Mesodermal cell (in vitro differentiated cells): Measurements from ENCODE around the gene AFDN.
"Not testable (repeated sequence)": the region's sequence is repeated elsewhere in the genome, so short reads cannot be mapped to it uniquely, and the experiment has no call there.

ENCODE experiments used
- H3K27ac ChIP-seq: 2 replicates; pipeline ENCODE4 v1.7.0; 2013; ENCODE audit warnings: mild to moderate bottlenecking, low read depth, low read length, moderate library complexity; ENCODE audit not compliant: severe bottlenecking
- H3K36me3 ChIP-seq: 2 replicates; pipeline ENCODE4 v1.7.1; 2013; ENCODE audit warnings: mild to moderate bottlenecking, low read length, moderate library complexity; ENCODE audit not compliant: control insufficient read depth, insufficient read depth
- H3K4me1 ChIP-seq: one replicate; pipeline ENCODE4 v1.7.1; 2013; ENCODE audit warnings: mild to moderate bottlenecking, low read length; ENCODE audit not compliant: insufficient read depth, control insufficient read depth, poor library complexity, severe bottlenecking
- H3K4me3 ChIP-seq: 2 replicates; pipeline ENCODE4 v1.7.0; 2013; ENCODE audit warnings: low read length, control low read depth, mild to moderate bottlenecking; ENCODE audit not compliant: insufficient read depth, poor library complexity, severe bottlenecking; ENCODE audit errors: extremely low read depth
- H3K9me3 ChIP-seq: 2 replicates; pipeline ENCODE4 v1.7.1; 2013; ENCODE audit warnings: mild to moderate bottlenecking, low read length, moderate library complexity; ENCODE audit not compliant: control insufficient read depth
- WGBS, 2 experiments: methylation state at CpG; one replicate each; pipeline ENCODE4 v1.1.5; 2013; ENCODE audit warnings: missing lambda C conversion rate in 2 of 2; ENCODE audit not compliant: insufficient coverage in 2 of 2; 5-methylcytosine and 5-hydroxymethylcytosine counted together

The AFDN gene

GRCh38 chr6:167970230-167970629 is 143.5 kb downstream of the AFDN start:
- Histone ChIP-seq H3K27ac (no peak overlapping the region), H3K4me1 (peaks cover 9% of the 10 kb centered on the region), H3K9me3 (no peaks in the 10 kb centered on the region), H3K4me3 (no peak overlapping the region), H3K36me3 (peaks cover 70% of the 10 kb centered on the region)
- WGBS, 2 experiments = 90 to 95% methylated on average over 3 to 4 of the region's 10 CpGs

GRCh38 chr6:167972193-167972592 is 145.5 kb downstream of the AFDN start:
- Histone ChIP-seq H3K27ac (no peak overlapping the region), H3K4me1 (peaks cover 4% of the 10 kb centered on the region), H3K36me3 (peaks cover 51% of the 10 kb centered on the region), H3K4me3 (no peak overlapping the region), H3K9me3 (no peaks in the 10 kb centered on the region)
- 95 to 97% methylated on average over 10 of the region's 10 CpGs for WGBS, 2 experiments

GRCh38 chr6:167973148-167973885 is 146.6 kb downstream of the AFDN start:
- H3K4me3 ChIP-seq = no peak overlapping the region
- no peaks in the 10 kb centered on the region for H3K9me3 ChIP-seq
- peaks cover 6% of the 10 kb centered on the region for H3K4me1 ChIP-seq
- H3K36me3 ChIP-seq = peaks cover 40% of the 10 kb centered on the region
- WGBS, 2 experiments = 59 to 71% methylated on average over 4 to 5 of the region's 9 CpGs
- H3K27ac ChIP-seq = no peak overlapping the region

GRCh38 chr6:167974640-167975344 is 148.1 kb downstream of the AFDN start:
- Histone ChIP-seq H3K4me1 (peaks cover 6% of the 10 kb centered on the region), H3K4me3 (no peak overlapping the region), H3K9me3 (no peaks in the 10 kb centered on the region), H3K27ac (no peak overlapping the region), H3K36me3 (peaks cover 27% of the 10 kb centered on the region)
- 95 to 98% methylated on average over 12 of the region's 12 CpGs for WGBS, 2 experiments

- WGBS, 2 experiments = 95 to 96% methylated on average over 17 to 18 of the region's 19 CpGs
- Histone ChIP-seq H3K9me3 (no peaks in the 10 kb centered on the region), H3K4me3 (no peak overlapping the region), H3K36me3 (peaks cover 23% of the 10 kb centered on the region), H3K4me1 (peaks cover 6% of the 10 kb centered on the region), H3K27ac (no peak overlapping the region)
These were observed 148.7 kb downstream of the AFDN start for GRCh38 chr6:167975458-167975857.

- peaks cover 16% of the 10 kb centered on the region for H3K36me3 ChIP-seq
- H3K4me1 ChIP-seq = peaks cover 12% of the 10 kb centered on the region
- H3K9me3 ChIP-seq, H3K27ac ChIP-seq, H3K4me3 ChIP-seq: not testable (repeated sequence)
These were observed 149.5 kb downstream of the AFDN start for GRCh38 chr6:167976116-167976657.

GRCh38 chr6:167976708-167977107 is 150.0 kb downstream of the AFDN start:
- Histone ChIP-seq H3K36me3 (peaks cover 11% of the 10 kb centered on the region), H3K27ac (no peak overlapping the region), H3K4me1 (peaks cover 12% of the 10 kb centered on the region), H3K9me3 (no peaks in the 10 kb centered on the region), H3K4me3 (no peak overlapping the region)
- 92 to 98% methylated on average over 12 to 26 of the region's 27 CpGs for WGBS, 2 experiments

- 97 to 98% methylated on average over 35 to 36 of the region's 43 CpGs for WGBS, 2 experiments
- Histone ChIP-seq H3K27ac (no peak overlapping the region), H3K36me3 (peaks cover 3% of the 10 kb centered on the region), H3K4me3 (no peak overlapping the region), H3K4me1 (peaks cover 12% of the 10 kb centered on the region), H3K9me3 (no peaks in the 10 kb centered on the region)
These were observed 151.2 kb downstream of the AFDN start for GRCh38 chr6:167977717-167978467.

GRCh38 chr6:167978607-167979006 is 151.9 kb downstream of the AFDN start:
- Histone ChIP-seq H3K9me3 (no peaks in the 10 kb centered on the region), H3K4me3 (no peak overlapping the region), H3K36me3 (no peaks in the 10 kb centered on the region), H3K4me1 (peaks cover 8% of the 10 kb centered on the region), H3K27ac (no peak overlapping the region)
- WGBS, 2 experiments = 90 to 92% methylated on average over 7 of the region's 7 CpGs

GRCh38 chr6:167979436-167980139 is 152.9 kb downstream of the AFDN start:
- 92 to 98% methylated on average over 7 to 9 of the region's 12 CpGs for WGBS, 2 experiments
- peaks cover 8% of the 10 kb centered on the region for H3K4me1 ChIP-seq
- H3K36me3 ChIP-seq = no peaks in the 10 kb centered on the region
- H3K4me3 ChIP-seq = no peak overlapping the region
- peaks cover 5% of the 10 kb centered on the region for H3K9me3 ChIP-seq
- H3K27ac ChIP-seq = no peak overlapping the region
